DMS53 (cell line): ENCODE results near the gene CAVIN1.
"Not testable (repeated sequence)": the region's sequence is repeated elsewhere in the genome, so short reads cannot be mapped to it uniquely, and the experiment has no call there.

Experiments used
- DNase-seq: peaks from one replicate; lab custom pipeline; 2025; lab: John Stamatoyannopoulos, UW

CAVIN1 gene

DNA sequence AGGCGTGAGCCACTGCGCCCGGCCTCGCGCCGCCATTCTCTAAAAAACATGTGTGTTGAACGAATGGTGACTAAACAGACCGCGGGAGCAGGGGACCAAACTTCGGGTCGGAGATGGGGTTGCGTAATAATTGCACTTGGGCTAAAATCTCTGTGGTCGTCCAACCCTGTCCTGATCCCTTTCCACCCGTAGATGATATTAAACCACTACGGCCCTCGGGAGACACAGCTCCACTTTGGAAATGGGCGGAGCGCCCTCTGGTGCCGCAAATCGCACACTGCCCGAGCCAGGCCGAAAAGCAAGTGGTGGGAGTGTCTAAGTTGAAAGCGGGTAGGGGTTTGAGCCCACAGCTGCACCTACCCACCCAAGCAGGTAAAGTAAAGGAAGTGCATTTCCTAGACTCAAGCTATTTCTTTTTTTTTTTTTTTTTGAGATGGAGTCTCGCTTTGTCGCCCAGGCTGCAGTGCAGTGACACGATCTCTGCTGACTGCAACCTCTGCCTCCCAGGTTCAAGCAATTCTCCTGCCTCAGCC, 17.0 kb downstream of the CAVIN1 start:
- peak; percentile 91 for DNase-seq

DNA sequence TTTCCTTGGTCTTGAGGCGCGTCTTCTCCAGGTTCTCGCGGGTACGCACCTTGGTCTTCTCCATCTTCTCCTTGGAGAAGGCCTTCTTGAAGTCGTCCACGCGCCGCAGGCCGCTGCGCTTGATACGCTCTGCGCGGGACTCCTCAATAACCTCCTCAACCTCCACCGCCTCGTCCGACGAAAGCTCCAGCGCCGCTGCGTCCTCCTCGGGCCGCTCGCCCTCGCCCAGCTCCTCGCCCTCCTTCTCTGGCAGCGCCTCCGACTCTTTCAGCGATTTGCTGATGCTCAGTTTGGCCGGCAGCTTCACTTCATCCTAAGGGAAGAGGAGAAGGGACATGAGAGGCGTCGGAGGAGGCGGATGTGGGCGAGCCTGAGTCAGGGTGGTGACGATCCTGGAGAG, 18.0 kb downstream of the CAVIN1 start:
- no peak for DNase-seq

DNA sequence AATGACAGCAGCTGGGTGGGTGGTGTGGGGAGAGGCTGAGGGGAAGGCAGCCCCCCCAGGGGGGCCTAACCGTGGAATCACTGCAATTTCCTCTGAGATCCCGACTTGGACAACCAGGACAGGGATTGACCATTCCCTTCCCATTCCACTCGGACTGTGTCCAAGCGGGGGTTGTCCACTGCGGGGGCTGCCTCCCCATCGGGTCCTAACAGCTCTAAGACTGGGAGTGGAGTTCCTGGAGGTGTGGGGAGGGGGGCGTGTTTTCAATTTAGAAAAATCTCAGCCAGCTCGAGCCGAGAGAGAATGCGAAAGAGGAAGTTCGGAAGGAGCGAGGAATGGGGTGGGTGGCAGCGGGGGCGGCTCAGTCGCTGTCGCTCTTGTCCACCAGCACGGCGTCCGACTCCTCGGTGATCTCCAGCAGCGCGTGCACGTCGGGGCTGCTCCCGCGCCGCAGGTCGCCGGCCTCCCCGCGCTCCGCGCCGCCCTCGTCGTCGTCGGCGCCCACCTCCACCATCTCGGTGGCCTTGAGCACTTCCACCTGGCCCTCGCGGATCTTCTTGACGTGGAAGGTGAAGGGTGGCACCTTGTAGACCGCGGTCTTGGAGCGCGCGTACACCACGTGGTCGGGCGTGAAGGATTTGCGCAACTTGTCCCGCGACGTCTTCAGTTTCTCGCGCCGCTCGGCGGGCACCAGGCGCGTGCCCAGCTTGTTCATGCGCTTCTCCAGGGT, 18.6 kb downstream of the CAVIN1 start:
- DNase-seq, result no peak

DNA sequence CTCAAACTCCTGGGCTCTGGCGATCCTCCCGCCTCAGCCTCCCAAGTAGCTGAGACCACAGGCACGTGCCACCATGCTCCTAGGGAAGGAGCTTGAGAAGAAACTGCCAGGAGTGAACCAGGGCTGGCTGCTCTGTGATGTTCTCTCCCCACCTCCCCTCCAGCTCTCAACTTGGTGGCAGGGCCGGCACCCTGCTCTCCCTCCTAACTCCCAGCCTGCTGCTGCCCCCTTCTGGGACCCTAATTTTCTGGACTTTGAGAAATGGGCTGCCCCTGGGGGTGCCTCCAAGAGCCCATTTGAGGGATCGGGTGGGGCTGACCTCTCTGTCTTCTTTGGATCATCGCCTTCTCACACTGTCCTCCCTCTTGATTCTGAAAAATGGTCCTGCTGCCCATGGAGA, 19.9 kb downstream of the CAVIN1 start:
- peak; percentile 28 for DNase-seq

DNA sequence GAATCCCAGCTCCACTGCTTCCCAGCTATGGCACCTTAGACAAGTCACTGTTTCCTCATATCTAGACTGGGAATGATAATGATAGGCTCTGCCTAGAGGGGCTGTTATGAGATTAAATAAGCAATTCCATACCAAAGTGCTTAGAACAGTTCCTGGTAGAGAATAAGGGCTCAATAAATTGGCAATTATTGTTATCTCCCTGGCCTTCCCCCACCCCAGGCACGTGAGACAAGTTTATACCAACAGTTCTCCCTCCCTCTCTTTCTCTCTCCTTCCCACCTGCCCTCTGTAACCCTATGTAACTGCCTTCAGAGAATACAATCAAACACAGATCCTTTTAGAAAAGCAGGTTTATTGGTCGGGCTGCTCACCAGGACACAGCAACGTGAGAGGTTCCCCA, 20.9 kb downstream of the CAVIN1 start:
- no peak for DNase-seq

DNA sequence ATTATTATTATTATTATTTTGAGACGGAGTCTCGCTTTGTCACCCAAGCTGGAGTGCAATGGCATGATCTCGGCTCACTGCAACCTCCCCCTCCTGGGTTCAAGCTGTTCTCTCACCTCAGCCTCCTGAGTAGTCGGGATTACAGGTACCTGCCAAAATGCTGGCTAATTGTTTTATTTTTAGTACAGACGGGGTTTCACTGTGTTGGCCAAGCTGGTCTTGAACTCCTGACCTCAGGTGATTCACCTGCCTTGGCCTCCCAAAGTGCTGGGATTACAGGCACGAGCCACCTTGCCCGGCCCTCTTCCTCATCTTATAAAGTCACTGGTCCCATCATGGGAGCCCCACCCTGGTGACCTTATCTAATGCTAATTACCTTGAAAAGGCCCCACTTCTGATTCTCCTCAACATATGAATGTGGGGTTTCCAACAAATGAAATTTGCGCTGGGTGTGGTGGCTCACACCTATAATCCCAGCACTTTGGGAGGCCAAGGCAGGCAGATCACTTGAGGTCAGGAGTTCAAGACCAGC, 22.1 kb downstream of the CAVIN1 start:
- not testable (repeated sequence) for DNase-seq

DNA sequence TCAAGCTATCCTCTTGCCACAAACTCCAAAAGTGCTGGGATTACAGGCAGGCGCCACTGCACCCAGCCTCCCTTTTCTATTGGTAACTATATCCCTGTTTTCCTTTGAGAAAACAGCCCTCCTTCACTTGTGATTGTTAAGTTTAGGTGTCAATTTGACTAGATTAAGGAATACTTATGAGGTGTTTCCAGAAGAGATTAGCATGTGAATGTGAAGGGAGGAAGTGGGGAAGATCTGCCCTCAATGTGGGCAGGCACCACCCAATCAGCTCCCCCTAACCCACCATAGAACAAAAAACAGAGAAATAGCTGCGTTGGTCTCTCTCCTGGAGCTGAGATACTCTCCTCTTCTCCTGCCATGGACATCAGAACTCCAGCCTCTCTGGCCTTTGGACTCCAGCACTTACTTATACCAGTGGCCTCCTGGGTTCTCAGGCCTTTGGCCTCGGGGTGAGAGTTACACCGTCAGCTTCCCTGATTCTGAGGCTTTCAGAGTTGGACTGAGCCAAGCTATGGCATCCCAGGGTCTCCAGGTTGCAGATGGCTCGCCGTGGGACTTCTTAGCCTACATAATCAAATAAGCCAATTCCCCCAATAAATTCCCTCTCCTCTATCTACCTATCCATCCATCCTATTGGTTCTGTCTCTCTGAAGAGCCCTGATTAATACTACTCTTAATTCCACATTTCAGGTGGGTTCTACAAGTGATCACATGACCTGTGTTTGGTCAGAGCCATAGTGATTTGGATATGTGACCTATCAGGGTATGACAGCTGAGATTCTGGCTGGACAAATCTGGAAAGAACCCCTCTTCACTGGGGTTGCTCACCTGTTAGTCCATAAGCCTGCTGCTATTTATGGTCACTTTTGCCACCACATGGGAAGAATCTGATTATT, 22.9 kb downstream of the CAVIN1 start:
- no peak for DNase-seq

DNA sequence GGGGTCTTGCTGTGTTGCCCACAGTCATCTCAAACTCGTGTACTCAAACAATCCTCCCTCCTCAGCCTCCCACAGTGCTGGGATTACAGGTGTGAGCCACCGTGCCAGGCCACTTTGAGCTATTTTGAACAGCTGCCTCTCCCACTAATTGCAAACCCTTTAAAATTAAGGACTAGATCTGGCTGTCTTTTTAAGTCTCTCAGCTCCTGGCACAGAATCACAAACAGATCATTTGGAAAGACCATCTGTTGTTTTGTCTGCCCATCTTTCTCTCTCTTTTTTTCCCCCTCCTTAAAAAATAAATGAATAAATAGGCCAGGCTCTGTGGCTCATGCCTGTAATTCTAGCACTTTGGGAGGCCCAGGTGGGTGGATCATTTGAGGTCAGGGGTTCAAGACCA, 23.9 kb downstream of the CAVIN1 start:
- DNase-seq, result no peak

DNA sequence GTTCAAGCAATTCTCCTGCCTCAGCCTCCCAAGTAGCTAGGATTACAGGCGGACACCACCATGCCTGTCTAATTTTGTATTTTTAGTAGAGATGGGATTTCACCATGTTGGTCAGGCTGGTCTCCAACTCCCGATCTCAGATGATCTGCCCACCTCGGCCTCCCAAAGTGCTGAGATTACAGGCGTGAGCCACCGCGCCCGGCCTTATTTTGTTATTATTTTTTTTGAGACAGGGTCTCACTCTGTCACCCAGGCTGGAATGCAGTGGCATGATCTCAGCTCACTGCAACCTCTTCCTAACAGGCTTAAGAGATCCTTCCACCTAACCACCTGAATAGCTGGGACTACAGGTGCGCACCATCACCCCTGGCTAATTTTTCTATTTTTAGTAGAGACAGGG, 27.5 kb downstream of the CAVIN1 start:
- not testable (repeated sequence) for DNase-seq

DNA sequence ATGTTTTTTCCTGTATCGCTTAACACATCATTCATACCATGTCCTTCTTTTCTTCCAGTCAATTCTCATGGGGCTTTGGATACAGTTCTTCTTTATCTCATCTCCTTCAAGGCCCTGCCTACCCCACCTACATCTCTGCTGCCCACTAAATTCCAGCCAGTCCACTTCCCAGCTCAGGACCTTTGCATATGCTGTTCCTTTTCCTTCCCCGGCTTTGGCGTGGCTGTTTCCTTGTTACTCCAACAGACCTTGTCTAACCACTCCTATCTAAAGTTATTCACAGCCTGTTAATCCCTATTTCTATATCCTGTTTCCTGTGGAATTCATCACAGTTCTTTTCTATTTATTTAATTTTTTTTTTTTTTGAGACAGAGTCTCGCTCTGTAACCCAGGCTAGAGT, 28.2 kb downstream of the CAVIN1 start:
- no peak for DNase-seq

DNA sequence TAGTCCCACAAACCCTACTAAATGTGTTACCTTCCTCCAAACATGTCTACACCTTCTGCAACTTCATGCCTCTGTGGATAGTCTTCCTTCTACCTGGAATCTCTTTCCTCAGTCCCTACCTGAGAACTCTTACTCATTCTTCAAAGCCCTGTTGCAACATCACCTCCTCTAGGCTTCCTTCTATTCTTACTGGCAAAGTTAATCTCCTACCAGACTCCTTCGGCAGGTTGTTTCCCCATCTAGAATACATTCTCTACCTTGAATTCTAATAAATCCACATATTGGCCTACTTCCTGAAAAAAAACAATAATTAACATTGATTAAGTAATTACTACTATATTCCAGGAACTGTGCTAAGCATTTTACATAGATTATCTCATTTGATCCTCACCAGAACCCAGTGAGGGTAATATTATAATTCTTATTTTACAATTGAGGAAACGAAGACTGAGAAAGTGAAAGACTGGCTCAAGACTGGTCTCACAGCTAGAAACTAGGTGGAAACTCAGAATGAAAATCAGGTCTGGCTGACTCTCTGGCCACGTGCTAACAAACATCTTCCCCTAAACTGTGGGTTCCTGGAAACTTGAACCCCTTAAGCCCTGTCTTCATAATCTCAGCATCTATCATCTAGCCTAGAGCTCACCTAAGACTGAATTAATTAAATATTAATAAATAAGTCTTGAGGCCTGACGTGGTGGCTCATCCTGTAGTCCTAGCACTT, 30.2 kb downstream of the CAVIN1 start:
- no peak for DNase-seq

DNA sequence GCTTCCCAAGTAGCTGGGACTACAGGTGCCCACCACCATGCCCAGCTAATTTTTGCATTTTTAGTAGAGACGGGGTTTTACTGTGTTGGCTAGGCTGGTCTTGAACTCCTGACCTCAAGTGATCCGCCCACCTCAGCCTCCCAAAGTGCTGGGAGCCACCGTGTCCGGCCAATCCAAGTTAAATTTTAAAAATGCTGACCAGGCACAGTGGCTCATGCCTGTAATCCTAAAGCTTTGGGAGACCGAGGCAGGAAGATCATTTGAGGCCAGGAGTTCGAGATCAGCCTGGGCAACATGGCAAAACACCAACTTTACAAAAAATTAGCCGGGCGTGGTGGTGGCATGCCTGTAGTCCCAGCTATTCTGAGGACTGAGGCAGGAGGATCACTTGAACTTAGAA, 31.6 kb downstream of the CAVIN1 start:
- DNase-seq, result not testable (repeated sequence)

DNA sequence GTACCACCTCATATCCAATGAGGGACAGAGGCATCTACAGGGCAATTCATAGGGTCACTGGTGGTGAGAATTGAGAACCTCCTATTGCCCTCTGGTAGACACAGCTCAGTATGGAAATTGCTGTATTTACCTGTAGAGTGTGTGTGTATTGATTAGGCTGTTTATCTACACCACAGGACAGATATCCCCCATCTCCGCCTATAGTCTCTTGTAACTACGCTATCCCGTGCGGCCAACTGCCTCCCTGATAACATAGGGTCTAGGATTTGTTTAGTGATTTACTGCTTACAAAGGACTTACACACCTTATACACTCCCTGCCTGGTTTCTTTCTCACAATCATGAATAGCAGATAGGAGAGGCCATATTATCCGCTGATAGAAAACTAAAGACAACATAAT, 33.2 kb downstream of the CAVIN1 start:
- peak; percentile 32 for DNase-seq

DNA sequence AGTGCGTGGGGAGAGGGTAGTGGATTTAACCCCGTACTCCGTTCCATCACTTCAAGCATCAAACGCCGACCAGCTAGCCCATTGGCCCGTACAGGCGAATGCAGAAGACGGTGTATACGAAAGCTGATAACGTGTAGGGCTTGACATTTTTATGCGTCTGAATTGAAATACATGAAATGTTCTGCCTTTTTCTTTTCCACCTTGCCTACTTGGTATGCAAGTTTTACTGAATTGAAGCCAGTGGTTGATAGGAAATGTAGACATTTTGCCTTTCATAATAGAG, 34.0 kb downstream of the CAVIN1 start:
- DNase-seq, result no peak

DNA sequence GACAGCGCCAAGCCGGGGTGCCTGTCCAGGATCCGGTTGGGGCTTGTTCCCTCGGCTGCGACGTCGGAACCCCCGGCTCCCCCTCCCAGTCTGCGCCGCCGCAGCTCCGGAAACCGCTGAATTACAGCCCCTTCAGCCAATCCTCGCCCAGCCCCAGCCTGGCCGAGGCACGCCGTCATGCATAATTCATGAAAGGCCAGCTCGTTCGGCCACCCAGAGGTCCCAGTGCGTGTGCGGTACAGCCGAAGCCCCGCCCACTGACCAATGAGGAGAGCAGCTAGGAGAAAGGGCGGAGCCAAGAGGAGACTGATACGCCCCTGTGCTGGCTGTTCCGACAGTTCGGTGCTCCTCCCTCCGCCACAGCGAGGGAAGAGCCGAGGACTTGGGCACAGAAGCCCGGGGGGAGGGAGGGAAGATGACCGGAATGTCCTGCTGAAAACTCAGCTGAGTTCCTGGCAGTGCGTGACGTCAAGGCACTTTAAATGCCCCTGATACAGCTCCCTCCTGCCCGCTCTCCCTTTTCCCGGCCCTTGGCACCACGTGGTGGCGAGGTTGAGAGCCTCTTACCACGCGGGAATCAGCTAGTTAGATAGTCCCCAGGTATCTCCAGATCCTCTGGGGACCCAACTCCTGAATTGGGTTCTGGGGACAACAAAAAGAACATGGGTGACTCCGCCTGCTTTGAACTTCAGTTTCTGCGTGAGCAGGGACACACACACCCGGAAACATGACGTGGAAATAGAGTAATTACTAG, 34.5 kb downstream of the CAVIN1 start, which contains the start of gene STAT3:
TSS of gene STAT3 (minus strand) at position 62 of the 754 bp plus-strand sequence. CDS start 39,926 bp downstream, outside the sequence.
- DNase-seq, result peak; percentile 100

DNA sequence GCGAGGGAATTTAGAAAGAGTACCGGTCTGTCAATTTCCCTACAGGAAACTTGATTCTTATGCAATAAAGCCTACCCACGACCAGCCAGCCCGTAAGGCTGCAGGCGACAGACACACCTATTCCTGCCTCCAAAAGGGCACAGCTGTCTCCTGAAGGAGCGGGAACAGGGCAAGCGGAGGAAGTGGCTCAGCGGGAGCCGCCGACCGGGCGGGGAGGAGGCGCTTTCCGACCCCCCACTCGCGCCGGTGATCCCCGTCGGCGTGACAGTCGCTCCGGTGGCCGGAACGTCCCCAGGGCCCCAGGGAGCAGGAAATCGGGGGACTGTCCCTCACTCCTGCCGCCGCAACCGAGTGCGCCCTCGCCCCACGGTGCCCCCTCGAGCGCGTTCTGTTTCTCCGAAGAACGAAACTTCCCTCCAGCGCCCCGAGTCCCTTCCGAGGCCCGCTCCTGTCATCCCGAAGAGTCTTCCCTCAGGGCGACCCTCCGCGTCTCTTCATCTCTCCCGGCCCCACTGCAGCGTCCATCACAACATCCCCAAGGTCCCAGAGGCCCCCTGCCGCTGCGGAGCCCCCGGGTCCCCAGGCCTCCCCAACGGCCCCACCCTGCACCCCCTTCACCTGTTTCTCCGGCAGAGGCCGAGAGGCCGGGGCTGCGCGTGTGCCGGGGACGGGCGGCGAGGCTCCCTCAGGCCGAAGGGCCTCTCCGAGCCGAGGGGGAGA, 35.2 kb downstream of the CAVIN1 start:
- DNase-seq, result peak; percentile 78

DNA sequence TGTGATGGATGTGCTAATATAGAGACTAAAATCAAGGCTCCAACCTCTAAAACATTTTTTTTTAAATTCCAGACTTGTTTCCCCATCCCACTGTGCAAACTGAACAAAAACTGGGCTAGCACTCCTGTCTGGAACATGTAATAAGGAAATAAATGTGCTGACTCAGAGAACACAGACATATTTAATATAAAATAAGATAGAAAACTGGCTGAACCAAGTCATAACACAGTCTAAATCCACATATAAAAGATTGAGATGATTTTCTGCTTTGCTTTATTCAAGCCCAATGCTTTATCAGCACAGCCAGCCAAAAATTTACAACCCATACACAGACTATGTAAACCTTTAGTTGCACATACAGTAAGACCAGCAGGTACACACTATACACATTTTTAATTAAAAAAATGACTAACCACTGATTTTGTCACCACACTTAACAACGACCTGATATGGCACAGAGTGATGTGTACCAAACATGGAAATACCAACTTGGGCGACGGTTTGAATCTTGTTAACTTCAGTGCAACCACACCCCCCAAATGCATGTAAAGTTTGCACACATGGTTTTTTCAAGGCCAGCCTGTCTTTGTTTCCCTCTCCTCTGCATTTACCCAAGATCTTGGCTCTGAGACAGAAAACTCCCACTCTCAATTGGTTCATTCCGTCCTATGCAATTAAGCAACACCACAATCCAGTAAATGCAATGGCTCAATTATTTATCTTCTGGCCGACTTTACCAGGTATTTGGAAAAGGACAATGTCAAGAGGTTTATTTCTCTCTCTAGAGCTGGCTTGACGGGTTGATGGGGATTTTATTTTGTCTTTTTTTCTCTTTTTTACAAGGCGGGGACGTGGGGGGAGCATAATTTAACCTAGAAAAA, 36.0 kb downstream of the CAVIN1 start:
- peak; percentile 38 for DNase-seq

DNA sequence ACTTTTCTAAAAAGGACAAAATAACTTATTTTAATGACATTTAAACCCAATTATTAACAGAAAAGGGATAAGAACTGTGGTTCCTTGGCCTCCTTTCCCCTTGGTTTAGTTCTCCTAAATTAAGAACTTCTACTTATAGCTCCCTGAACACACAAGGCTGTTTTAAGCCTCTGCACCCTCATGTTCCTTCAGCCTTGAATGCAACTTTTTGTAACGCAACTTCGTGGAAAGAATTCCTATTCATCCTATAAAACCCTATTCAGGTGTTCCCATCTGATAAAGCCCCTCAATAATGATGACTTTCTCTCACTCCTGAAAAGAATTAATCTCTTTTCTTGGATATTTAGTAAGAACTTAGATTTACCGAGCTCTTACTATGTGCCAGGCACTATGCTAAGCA, 41.2 kb downstream of the CAVIN1 start:
- DNase-seq, result no peak

DNA sequence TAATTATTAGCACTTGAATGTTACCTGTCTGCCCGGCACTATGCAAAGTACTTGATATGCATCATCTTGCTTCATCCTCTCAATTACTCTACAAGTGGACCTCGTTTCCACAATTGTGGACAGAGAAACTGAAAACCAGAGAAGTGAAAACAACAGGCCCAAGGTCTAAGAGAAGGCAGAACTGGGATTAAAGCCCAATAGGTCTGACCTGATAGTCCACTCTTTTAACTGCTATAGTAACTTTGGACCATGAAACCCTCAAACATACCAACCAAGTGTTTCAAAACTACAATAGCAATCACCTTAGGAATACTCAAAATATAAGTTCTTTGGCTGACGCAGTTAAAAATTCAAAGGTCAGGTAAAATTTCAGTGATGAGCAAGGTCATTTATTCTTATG, 42.1 kb downstream of the CAVIN1 start:
- DNase-seq, result no peak
